HFF-Myc (cell line): ENCODE measurements around the gene HEPHL1.
"Not testable (repeated sequence)": the region's sequence is repeated elsewhere in the genome, so short reads cannot be mapped to it uniquely, and the experiment has no call there.

Experiments
- DNase-seq: peaks from one replicate; pipeline ENCODE4 v3.0.0-alpha.2; 2011; ENCODE audit warnings: low read depth; ENCODE audit errors: extremely low read depth
- H3K4me3 ChIP-seq: replicated peaks from 2 replicates; pipeline ENCODE4 v1.5.1; 2011; ENCODE audit warnings: low read depth, mild to moderate bottlenecking, control low read depth, low read length
- CTCF ChIP-seq: IDR thresholded peaks from 2 replicates; pipeline ENCODE4 v1.5.1; 2012; ENCODE audit warnings: mild to moderate bottlenecking, low read depth, low read length, control low read depth; ENCODE audit errors: missing control alignments

Gene HEPHL1

GRCh38 chr11:94111241-94111640 lies 90.1 kb downstream of the HEPHL1 start:
- H3K4me3 ChIP-seq = no peak overlapping the region
- no peak for DNase-seq
- TF ChIP-seq CTCF = no peak

GRCh38 chr11:94111660-94112059 lies 90.5 kb downstream of the HEPHL1 start:
- no peak overlapping the region for H3K4me3 ChIP-seq
- no peak for TF ChIP-seq CTCF
- DNase-seq = no peak

GRCh38 chr11:94112206-94112953 lies 91.2 kb downstream of the HEPHL1 start:
- no peak overlapping the region for H3K4me3 ChIP-seq
- no peak for DNase-seq
- TF ChIP-seq CTCF = no peak

- DNase-seq = no peak
- TF ChIP-seq CTCF = no peak
- H3K4me3 ChIP-seq = no peak overlapping the region
Measured at GRCh38 chr11:94117197-94117574, 96.0 kb downstream of the HEPHL1 start.

GRCh38 chr11:94117871-94118270 lies 96.7 kb downstream of the HEPHL1 start:
- no peak for TF ChIP-seq CTCF
- no peak overlapping the region for H3K4me3 ChIP-seq
- DNase-seq = no peak

GRCh38 chr11:94119676-94120075 lies 98.5 kb downstream of the HEPHL1 start:
- not testable (repeated sequence) for H3K4me3 ChIP-seq, DNase-seq

GRCh38 chr11:94120516-94120915 lies 99.4 kb downstream of the HEPHL1 start:
- not testable (repeated sequence) for DNase-seq, H3K4me3 ChIP-seq

GRCh38 chr11:94120946-94121345 lies 99.8 kb downstream of the HEPHL1 start:
- TF ChIP-seq CTCF = no peak
- DNase-seq = no peak
- H3K4me3 ChIP-seq = no peak overlapping the region
